H9 (cell line): ENCODE data around the gene NSF. TPM values are rescaled to one million over a fixed set of nuclear protein-coding genes. Genes with fewer than 3 reads are reported as not detected.
"Not testable (repeated sequence)": the region's sequence is repeated elsewhere in the genome, so short reads cannot be mapped to it uniquely, and the experiment has no call there.

Experiments used
- DNase-seq: peaks from one replicate; pipeline ENCODE4 v3.0.0-alpha.2; 2017
- H2AFZ ChIP-seq: one replicate; pipeline ENCODE4 v1.6.1; 2013; ENCODE audit warnings: mild to moderate bottlenecking, low read length, control low read depth, moderate library complexity
- H2AK5ac ChIP-seq: 2 replicates; pipeline ENCODE4 v1.6.1; 2013; ENCODE audit warnings: low read length, control low read depth, mixed read lengths; ENCODE audit not compliant: insufficient read length
- H2BK120ac ChIP-seq: one replicate; pipeline ENCODE4 v1.6.1; 2013; ENCODE audit warnings: low read depth, mild to moderate bottlenecking, low read length, control low read depth, inconsistent platforms; ENCODE audit not compliant: poor library complexity, severe bottlenecking
- H2BK12ac ChIP-seq: 2 replicates; pipeline ENCODE4 v1.6.1; 2013; ENCODE audit warnings: low read length, control low read depth, mixed read lengths, low read depth; ENCODE audit not compliant: insufficient read length
- H2BK15ac ChIP-seq: 2 replicates; pipeline ENCODE4 v1.6.1; 2013; ENCODE audit warnings: low read depth, low read length, control low read depth
- H2BK20ac ChIP-seq: one replicate; pipeline ENCODE4 v1.6.1; 2013; ENCODE audit warnings: low read depth, mild to moderate bottlenecking, low read length, control low read depth, inconsistent platforms; ENCODE audit not compliant: poor library complexity, severe bottlenecking
- H2BK5ac ChIP-seq: 2 replicates; pipeline ENCODE4 v1.6.1; 2013; ENCODE audit warnings: low read length, control low read depth, mixed read lengths; ENCODE audit not compliant: insufficient read length
- H3K14ac ChIP-seq: 2 replicates; pipeline ENCODE4 v1.6.1; 2013; ENCODE audit warnings: low read length, control low read depth; ENCODE audit not compliant: insufficient read depth
- H3K18ac ChIP-seq: 2 replicates; pipeline ENCODE4 v1.6.1; 2013; ENCODE audit warnings: low read depth, mild to moderate bottlenecking, mixed read lengths, low read length, control low read depth; ENCODE audit not compliant: insufficient read length
- H3K23ac ChIP-seq: 2 replicates; pipeline ENCODE4 v1.6.1; 2013; ENCODE audit warnings: low read length, control low read depth, mixed read lengths, low read depth; ENCODE audit not compliant: insufficient read length
- H3K23me2 ChIP-seq: 2 replicates; pipeline ENCODE4 v1.6.1; 2013; ENCODE audit warnings: low read depth, mild to moderate bottlenecking, mixed read lengths, low read length, control low read depth; ENCODE audit not compliant: insufficient read length, poor library complexity, severe bottlenecking
- H3K27ac ChIP-seq: 2 replicates; pipeline ENCODE4 v1.5.1; 2013; ENCODE audit warnings: low read length, control low read depth, mixed read lengths, low read depth; ENCODE audit not compliant: insufficient read length
- H3K27me3 ChIP-seq: 2 replicates; pipeline ENCODE4 v1.6.1; 2013; ENCODE audit warnings: low read length, control low read depth, inconsistent platforms; ENCODE audit not compliant: insufficient read depth
- H3K4ac ChIP-seq: 2 replicates; pipeline ENCODE4 v1.6.1; 2013; ENCODE audit warnings: low read depth, mild to moderate bottlenecking, control low read depth, inconsistent platforms, low read length, moderate library complexity
- H3K4me1 ChIP-seq: 2 replicates; pipeline ENCODE4 v1.6.1; 2013; ENCODE audit warnings: low read length, control low read depth, inconsistent platforms; ENCODE audit not compliant: insufficient read depth
- H3K4me2 ChIP-seq: 2 replicates; pipeline ENCODE4 v1.6.1; 2013; ENCODE audit warnings: low read length, control low read depth, mixed read lengths; ENCODE audit not compliant: insufficient read length, insufficient read depth
- H3K56ac ChIP-seq: 2 replicates; pipeline ENCODE4 v1.6.1; 2013; ENCODE audit warnings: low read depth, mild to moderate bottlenecking, mixed read lengths, low read length, control low read depth; ENCODE audit not compliant: insufficient read length
- H3K79me1 ChIP-seq: 2 replicates; pipeline ENCODE4 v1.6.1; 2013; ENCODE audit warnings: low read depth, mild to moderate bottlenecking, moderate library complexity, low read length, control low read depth, inconsistent platforms; ENCODE audit not compliant: insufficient read depth, poor library complexity, severe bottlenecking
- H3K79me2 ChIP-seq: 2 replicates; pipeline ENCODE4 v1.6.1; 2013; ENCODE audit warnings: low read length, control low read depth, inconsistent platforms; ENCODE audit not compliant: insufficient read depth
- H3K9ac ChIP-seq: 2 replicates; pipeline ENCODE4 v1.6.1; 2013; ENCODE audit warnings: low read length, control low read depth, mixed read lengths; ENCODE audit not compliant: insufficient read length; ENCODE audit errors: extremely low read depth
- H3K9me3 ChIP-seq: one replicate; pipeline ENCODE4 v1.6.1; 2013; ENCODE audit warnings: low read depth, low read length, inconsistent platforms; ENCODE audit not compliant: control insufficient read depth
- H3T11ph ChIP-seq: one replicate; pipeline ENCODE4 v1.6.1; 2013; ENCODE audit warnings: mild to moderate bottlenecking, low read length, control low read depth, inconsistent platforms
- H4K20me1 ChIP-seq: one replicate; pipeline ENCODE4 v1.6.1; 2013; ENCODE audit not compliant: control insufficient read depth, insufficient read length, insufficient read depth
- H4K5ac ChIP-seq: 2 replicates; pipeline ENCODE4 v1.6.1; 2013; ENCODE audit warnings: low read depth, mild to moderate bottlenecking, mixed read lengths, low read length, control low read depth; ENCODE audit not compliant: insufficient read length
- H4K8ac ChIP-seq: replicated peaks from 2 replicates; pipeline ENCODE4 v1.6.1; 2013; ENCODE audit warnings: low read length, control low read depth, mixed read lengths, low read depth; ENCODE audit not compliant: insufficient read length
- H4K91ac ChIP-seq: 2 replicates; pipeline ENCODE4 v1.6.1; 2013; ENCODE audit warnings: low read depth, mild to moderate bottlenecking, moderate library complexity, mixed read lengths, low read length, control low read depth; ENCODE audit not compliant: insufficient read length
- H3K27ac Mint-ChIP-seq, 3 experiments: 2 replicates in 2 of 3; 3 replicates in 1 of 3; pipeline ENCODE4 v1.8.0; 2020 to 2021; ENCODE audit warnings: mixed read lengths in 3 of 3, mild to moderate bottlenecking in 1 of 3, moderate library complexity in 1 of 3
- H3K27me3 Mint-ChIP-seq: 2 replicates; pipeline ENCODE4 v1.8.0; 2021; ENCODE audit warnings: low read depth, mild to moderate bottlenecking, moderate library complexity, mixed read lengths
- H3K36me3 Mint-ChIP-seq, 3 experiments: 2 replicates in 2 of 3; 3 replicates in 1 of 3; pipeline ENCODE4 v1.8.0; 2020 to 2021; ENCODE audit warnings: low read depth in 3 of 3, mixed read lengths in 3 of 3; ENCODE audit not compliant: insufficient read depth in 1 of 3
- H3K4me1 Mint-ChIP-seq, 2 experiments: 2 replicates each; pipeline ENCODE4 v1.8.0; 2020; ENCODE audit warnings: mixed read lengths in 2 of 2
- H3K4me3 Mint-ChIP-seq, 2 experiments: 2 replicates in 1 of 2; 3 replicates in 1 of 2; pipeline ENCODE4 v1.8.0; 2020 to 2021; ENCODE audit warnings: mild to moderate bottlenecking in 2 of 2, mixed read lengths in 2 of 2, moderate library complexity in 1 of 2
- H3K9me3 Mint-ChIP-seq, 2 experiments: 2 replicates in 1 of 2; 3 replicates in 1 of 2; pipeline ENCODE4 v1.8.0; 2020; ENCODE audit warnings: mild to moderate bottlenecking in 2 of 2, mixed read lengths in 2 of 2, moderate library complexity in 1 of 2
- total RNA-seq: library from RNA; stranded (reverse); gene quantifications from 2 replicates; pipeline ENCODE4 v1.2.1, GENCODE V29; 2021

NSF gene
- total RNA-seq, 1 experiment from 2014 or later, result 36.4 TPM

GRCh38 chr17:46634844-46635243, 44.4 kb downstream of the NSF start:
- H4K20me1 ChIP-seq, H3K4me1 ChIP-seq, H3K18ac ChIP-seq, H3K14ac ChIP-seq, H3K27ac ChIP-seq, H4K91ac ChIP-seq, H3K27ac Mint-ChIP-seq, H3K36me3 Mint-ChIP-seq, H4K5ac ChIP-seq, H3K4me3 Mint-ChIP-seq, H2AK5ac ChIP-seq, H3K79me1 ChIP-seq, H2BK20ac ChIP-seq, H3T11ph ChIP-seq, H2BK5ac ChIP-seq, H4K8ac ChIP-seq, H2BK120ac ChIP-seq, H2BK12ac ChIP-seq, H3K9me3 Mint-ChIP-seq, H3K23ac ChIP-seq, H3K4me2 ChIP-seq, H3K9ac ChIP-seq, H2AFZ ChIP-seq, H3K9me3 ChIP-seq, H3K79me2 ChIP-seq, H2BK15ac ChIP-seq, H3K27me3 ChIP-seq, H3K23me2 ChIP-seq, DNase-seq, H3K27me3 Mint-ChIP-seq, H3K4ac ChIP-seq, H3K4me1 Mint-ChIP-seq, H3K56ac ChIP-seq: not testable (repeated sequence)
